ENCODE data around the gene INSIG1.

Gene INSIG1

GRCh38 chr7:155324012-155324917 lies 26.6 kb downstream of the INSIG1 start:
- in situ Hi-C loops (cut with MboI; ENCODE audit: low sequenced_read_pairs): no loop called here

GRCh38 chr7:155324918-155325235 lies 27.2 kb downstream of the INSIG1 start:
- in situ Hi-C loops (cut with MboI; ENCODE audit: low sequenced_read_pairs): loop anchor here (25.0 kb wide), 1 partner anchor 413 kb away; no protein-coding TSS in a partner anchor

GRCh38 chr7:155326385-155326784 lies 28.7 kb downstream of the INSIG1 start:
- in situ Hi-C loops (cut with MboI; ENCODE audit: low sequenced_read_pairs): loop anchor here (25.0 kb wide), 1 partner anchor 414 kb away; no protein-coding TSS in a partner anchor

- in situ Hi-C loops (cut with MboI; ENCODE audit: low sequenced_read_pairs): loop anchor here (25.0 kb wide), 1 partner anchor 415 kb away; no protein-coding TSS in a partner anchor
These were observed 30.1 kb downstream of the INSIG1 start for GRCh38 chr7:155327590-155328320.

GRCh38 chr7:155329225-155329624 lies 31.5 kb downstream of the INSIG1 start:
- in situ Hi-C loops (cut with MboI; ENCODE audit: low sequenced_read_pairs): loop anchor here (25.0 kb wide), 1 partner anchor 417 kb away; no protein-coding TSS in a partner anchor

- in situ Hi-C loops (cut with MboI; ENCODE audit: low sequenced_read_pairs): loop anchor here (25.0 kb wide), 1 partner anchor 419 kb away; no protein-coding TSS in a partner anchor
These were observed 33.7 kb downstream of the INSIG1 start for GRCh38 chr7:155331396-155331795.

- in situ Hi-C loops (cut with MboI; ENCODE audit: low sequenced_read_pairs): loop anchor here (25.0 kb wide), 1 partner anchor 421 kb away; no protein-coding TSS in a partner anchor
These were observed 35.9 kb downstream of the INSIG1 start for GRCh38 chr7:155333346-155334234.

- in situ Hi-C loops (cut with MboI; ENCODE audit: low sequenced_read_pairs): loop anchor here (25.0 kb wide), 1 partner anchor 425 kb away; no protein-coding TSS in a partner anchor
These were observed 39.3 kb downstream of the INSIG1 start for GRCh38 chr7:155336812-155337602.

- in situ Hi-C loops (cut with MboI; ENCODE audit: low sequenced_read_pairs): loop anchor here (25.0 kb wide), 1 partner anchor 426 kb away; no protein-coding TSS in a partner anchor
These were observed 40.4 kb downstream of the INSIG1 start for GRCh38 chr7:155337946-155338631.

- in situ Hi-C loops (cut with MboI; ENCODE audit: low sequenced_read_pairs): loop anchor here (25.0 kb wide), 1 partner anchor 426 kb away; no protein-coding TSS in a partner anchor
These were observed 41.1 kb downstream of the INSIG1 start for GRCh38 chr7:155338632-155339320.

- in situ Hi-C loops (cut with MboI; ENCODE audit: low sequenced_read_pairs): loop anchor here (25.0 kb wide), 1 partner anchor 427 kb away; no protein-coding TSS in a partner anchor
These were observed 41.8 kb downstream of the INSIG1 start for GRCh38 chr7:155339474-155339873.

- in situ Hi-C loops (cut with MboI; ENCODE audit: low sequenced_read_pairs): loop anchor here (25.0 kb wide), 1 partner anchor 428 kb away; no protein-coding TSS in a partner anchor
These were observed 42.4 kb downstream of the INSIG1 start for GRCh38 chr7:155340071-155340531.

- in situ Hi-C loops (cut with MboI; ENCODE audit: low sequenced_read_pairs): loop anchor here (25.0 kb wide), 1 partner anchor 428 kb away; no protein-coding TSS in a partner anchor
These were observed 43.0 kb downstream of the INSIG1 start for GRCh38 chr7:155340721-155341120.

GRCh38 chr7:155341463-155341983 lies 43.8 kb downstream of the INSIG1 start:
- in situ Hi-C loops (cut with MboI; ENCODE audit: low sequenced_read_pairs): loop anchor here (25.0 kb wide), 1 partner anchor 429 kb away; no protein-coding TSS in a partner anchor

- in situ Hi-C loops (cut with MboI; ENCODE audit: low sequenced_read_pairs): loop anchor here (25.0 kb wide), 1 partner anchor 430 kb away; no protein-coding TSS in a partner anchor
These were observed 44.6 kb downstream of the INSIG1 start for GRCh38 chr7:155342313-155342712.

- in situ Hi-C loops (cut with MboI; ENCODE audit: low sequenced_read_pairs): loop anchor here (25.0 kb wide), 1 partner anchor 431 kb away; no protein-coding TSS in a partner anchor
These were observed 45.5 kb downstream of the INSIG1 start for GRCh38 chr7:155343150-155343549.

GRCh38 chr7:155343661-155344121 lies 46.0 kb downstream of the INSIG1 start:
- in situ Hi-C loops (cut with MboI; ENCODE audit: low sequenced_read_pairs): loop anchor here (25.0 kb wide), 1 partner anchor 431 kb away; no protein-coding TSS in a partner anchor
